GM12878 (cell line): Measurements from ENCODE around the gene PREB. TPM values are rescaled to one million over a fixed set of nuclear protein-coding genes. Genes with fewer than 3 reads are reported as not detected.

ENCODE experiments used
- ATAC-seq: fragments of 200-7000 bp; cut with Tn5 transposase; 3 replicates; pipeline ENCODE4 v1.9.1; 2020; ENCODE audit warnings: mild to moderate bottlenecking, moderate library complexity
- BruUV-seq: library from RNA; stranded (reverse); fragments of 400-500 nt; replicated peaks from 2 replicates; lab custom pipeline; 2021; lab: Mats Ljungman, UMichigan
- CTCF ChIA-PET: fragments of 300-600 bp; sonication (Branson Sonifier 250); formaldehyde crosslinking; extraction: SDS; loops from one replicate; lab custom pipeline; 2021; ENCODE audit warnings: inconsistent platforms; lab: Yijun Ruan, JAX
- POLR2A ChIA-PET: fragments of 350-600 bp; formaldehyde crosslinking; extraction: SDS; loops from one replicate; lab custom pipeline; 2021; ENCODE audit warnings: inconsistent platforms; lab: Charles Lee
- RAD21 ChIA-PET: fragments of 300-600 bp; sonication (Branson Sonifier 250); formaldehyde crosslinking; loops from one replicate; lab custom pipeline; 2023; ENCODE audit warnings: antibody characterized with exemption; ENCODE audit not compliant: unreplicated experiment; lab: Charles Lee
- SMC1A ChIA-PET: fragments of 300-600 bp; sonication (Branson Sonifier 250); formaldehyde crosslinking; loops from one replicate; lab custom pipeline; 2023; ENCODE audit not compliant: unreplicated experiment, uncharacterized antibody; lab: Charles Lee
- DNase-seq: peaks from one replicate; pipeline ENCODE4 v3.0.0-alpha.2; 2011; ENCODE audit warnings: low read depth, low spot score
- FAIRE-seq: peaks from 3 replicates; lab custom pipeline; 2011; peaks lifted over from hg19 to GRCh38; lab: Jason Lieb, UNC
- H2AFZ ChIP-seq: 2 replicates; pipeline ENCODE4 v1.6.0; 2011; ENCODE audit warnings: low read depth, low read length, control low read depth; ENCODE audit not compliant: control insufficient read depth
- H3K27ac ChIP-seq: 2 replicates; pipeline ENCODE4 v1.5.1; 2011; ENCODE audit warnings: control low read depth; ENCODE audit not compliant: control insufficient read depth, insufficient read depth
- H3K27me3 ChIP-seq, 2 experiments: replicated peaks in 1 of 2; 2 replicates each; pipeline versions ENCODE4 v1.6.0 to v1.6.1; 2011; ENCODE audit warnings: low read length in 1 of 2; ENCODE audit not compliant: control insufficient read depth in 2 of 2, insufficient read depth in 2 of 2
- H3K36me3 ChIP-seq, 2 experiments: 2 replicates each; pipeline ENCODE4 v1.5.1; 2011; ENCODE audit warnings: low read length in 1 of 2; ENCODE audit not compliant: control insufficient read depth in 2 of 2, insufficient read depth in 2 of 2
- H3K4me1 ChIP-seq: 2 replicates; pipeline ENCODE4 v1.6.1; 2011; ENCODE audit warnings: mild to moderate bottlenecking, low read length, moderate library complexity, mixed read lengths; ENCODE audit not compliant: control insufficient read depth, insufficient read depth
- H3K4me2 ChIP-seq: 2 replicates; pipeline ENCODE4 v1.6.0; 2011; ENCODE audit warnings: control low read depth; ENCODE audit not compliant: control insufficient read depth, insufficient read depth
- H3K4me3 ChIP-seq: fragments of 200-600 bp; sonication (generic); 2 replicates; pipeline ENCODE4 v1.5.1; 2016
- H3K79me2 ChIP-seq: 2 replicates; pipeline ENCODE4 v1.6.0; 2011; ENCODE audit warnings: low read length; ENCODE audit not compliant: control insufficient read depth, insufficient read depth
- H3K9ac ChIP-seq: 2 replicates; pipeline ENCODE4 v1.8.0; 2011; ENCODE audit warnings: low read length, control low read depth, mixed read lengths; ENCODE audit not compliant: control insufficient read depth, insufficient read depth
- H3K9me3 ChIP-seq: replicated peaks from 3 replicates; pipeline ENCODE4 v1.5.1; 2011; ENCODE audit warnings: mild to moderate bottlenecking, low read length; ENCODE audit not compliant: control insufficient read depth, insufficient read depth
- H4K20me1 ChIP-seq: 2 replicates; pipeline ENCODE4 v1.6.0; 2011; ENCODE audit not compliant: control insufficient read depth, insufficient read depth
- CBFB ChIP-seq: IDR thresholded peaks from 2 replicates; pipeline ENCODE4 v1.6.1; 2016; ENCODE audit warnings: antibody characterized with exemption, low read depth
- HDAC6 ChIP-seq: fragments of 200-600 bp; sonication (generic); IDR thresholded peaks from one replicate; pipeline ENCODE4 v1.8.0; 2017; ENCODE audit warnings: antibody characterized with exemption; ENCODE audit not compliant: unreplicated experiment
- KAT2A ChIP-seq: conservative IDR thresholded peaks from 2 replicates; pipeline ENCODE4 v1.6.1; 2011; ENCODE audit warnings: low read depth, low read length; ENCODE audit not compliant: control insufficient read depth
- NR2C2 ChIP-seq: IDR thresholded peaks from 2 replicates; pipeline ENCODE4 v1.6.1; 2011; ENCODE audit warnings: borderline replicate concordance, low read depth; ENCODE audit not compliant: control insufficient read depth, insufficient read length
- NR2F1 ChIP-seq: fragments of 450-650 bp; conservative IDR thresholded peaks from 2 replicates; pipeline ENCODE4 v1.6.1; 2017; ENCODE audit warnings: mild to moderate bottlenecking
- NRF1 ChIP-seq: conservative IDR thresholded peaks from 2 replicates; pipeline ENCODE4 v1.6.1; 2011; ENCODE audit warnings: mild to moderate bottlenecking, low read depth, low read length, improper control_type of control experiment
- PAX5 ChIP-seq: IDR thresholded peaks from 2 replicates; pipeline ENCODE4 v1.6.1; 2011; ENCODE audit warnings: low read depth, low read length, borderline replicate concordance
- RAD51 ChIP-seq: fragments of 450-650 bp; IDR thresholded peaks from 2 replicates; pipeline ENCODE4 v1.6.1; 2016; ENCODE audit warnings: moderate library complexity, mild to moderate bottlenecking, inconsistent platforms
- RB1 ChIP-seq: fragments of 450-650 bp; formaldehyde crosslinking; IDR thresholded peaks from 2 replicates; pipeline ENCODE4 v1.6.1; 2017; ENCODE audit warnings: mild to moderate bottlenecking, borderline replicate concordance
- RELB ChIP-seq: fragments of 450-650 bp; IDR thresholded peaks from 2 replicates; pipeline ENCODE4 v1.6.1; 2017; ENCODE audit warnings: low read depth, mild to moderate bottlenecking, moderate library complexity
- RUNX3 ChIP-seq: IDR thresholded peaks from 2 replicates; pipeline ENCODE4 v1.6.1; 2012; ENCODE audit warnings: low read length, inconsistent platforms
- SKIL ChIP-seq: fragments of 450-650 bp; IDR thresholded peaks from 2 replicates; pipeline ENCODE4 v1.6.1; 2017; ENCODE audit warnings: mild to moderate bottlenecking, low read depth, inconsistent platforms; ENCODE audit not compliant: poor library complexity, severe bottlenecking
- SMAD1 ChIP-seq: fragments of 450-650 bp; IDR thresholded peaks from 2 replicates; pipeline ENCODE4 v1.6.1; 2018; ENCODE audit warnings: mild to moderate bottlenecking, low read depth; ENCODE audit not compliant: partially characterized antibody
- STAT3 ChIP-seq: IDR thresholded peaks from 2 replicates; pipeline ENCODE4 v1.6.1; 2011; ENCODE audit warnings: low read depth, low read length, improper control_type of control experiment
- TARDBP ChIP-seq: IDR thresholded peaks from 2 replicates; pipeline ENCODE4 v1.6.1; 2016; ENCODE audit warnings: borderline replicate concordance
- WRNIP1 ChIP-seq: IDR thresholded peaks from 2 replicates; pipeline ENCODE4 v1.6.1; 2011; ENCODE audit warnings: low read depth, low read length, improper control_type of control experiment, borderline replicate concordance
- WGBS: methylation state at CpG from one replicate; pipeline ENCODE4 v1.1.6; 2016; ENCODE audit warnings: low lambda C conversion rate; ENCODE audit not compliant: insufficient replicate concordance, insufficient coverage; ENCODE audit errors: missing lambda C conversion rate; 5-methylcytosine and 5-hydroxymethylcytosine counted together
- in situ Hi-C: fragments of 300-500 bp; cut with MboI; formaldehyde crosslinking; loops from 9 replicates; pipeline ENCODE4 v1.14.3; 2018; ENCODE audit warnings: mixed read lengths
- intact Hi-C: fragments of 100-400 bp; cut with micrococcal nuclease; formaldehyde crosslinking; loops from one replicate; pipeline ENCODE4 v1.14.2; 2022; ENCODE audit not compliant: unreplicated experiment
- polyA plus RNA-seq, 11 experiments: library from polyadenylated mRNA; depleted of rRNA in 4 of 11; unstranded in 6 of 11; stranded (reverse) in 5 of 11; fragments of >200 nt; fragmentation: Nextera tagmentation in 4 of 11; fragmentation: Illumina TruSeq in 1 of 11; extraction: Ambion mirVana in 4 of 11; extraction: Trizol in 1 of 11; gene quantifications; 1 replicate in 1 of 11; 2 replicates in 10 of 11; pipeline versions ENCODE4 v1.2.1 to v1.2.3, GENCODE V29; 2011 to 2016; ENCODE audit warnings: inconsistent platforms in 2 of 11, missing spikeins in 2 of 11, low read depth in 1 of 11
- total RNA-seq, 4 experiments: library from RNA; depleted of rRNA in 3 of 4; stranded (reverse); fragments of >200 nt in 3 of 4; fragmentation: Illumina TruSeq in 1 of 4; extraction: Trizol in 1 of 4; gene quantifications; 2 replicates each; pipeline versions ENCODE4 v1.2.1 to v1.2.3, GENCODE V29; 2013 to 2021
- TF ChIP-seq, protein P1 (sequence below): fragments of 450-650 bp; IDR thresholded peaks from 2 replicates; pipeline ENCODE4 v1.6.1; 2017; ENCODE audit warnings: mild to moderate bottlenecking, moderate library complexity

The PREB gene
- total and polyA plus RNA-seq, 10 of the 15 experiments (the other 5 are each of a cell fraction or from before 2014, with no cell fraction given) = 26.3 to 101 (median 52.7) TPM

DNA sequence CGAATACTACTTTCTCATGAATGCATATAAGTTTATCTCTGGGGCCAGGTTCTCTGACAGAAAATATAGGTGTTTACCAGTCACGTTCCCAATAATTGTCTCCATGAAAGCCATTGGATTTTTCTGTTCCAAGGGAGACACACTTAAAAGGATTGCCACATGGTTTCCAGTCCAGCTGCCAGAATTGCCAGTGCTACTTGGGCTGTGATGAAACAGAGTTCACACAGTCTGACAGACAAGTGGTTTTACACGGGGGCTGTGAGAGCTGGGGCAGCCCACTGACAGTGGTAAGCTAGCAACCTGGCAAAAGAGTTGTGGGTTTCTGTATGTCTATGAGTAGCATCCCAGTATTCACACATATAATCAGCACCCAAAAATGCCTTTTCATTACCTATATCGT lies 49.7 kb upstream of the PREB start:
- CTCF ChIA-PET = interaction anchor here (0.9 to 1.7 kb wide), 2 partner anchors 16 to 32 kb away, joined by 3 read pairs; no protein-coding TSS in a partner anchor
- no peaks in the 10 kb centered on the region for H3K9me3 ChIP-seq
- H3K4me2 ChIP-seq = no peak overlapping the region
- in situ Hi-C loops = no loop called here
- FAIRE-seq = no peak
- POLR2A ChIA-PET = no interaction called here
- RAD21 ChIA-PET = interaction anchor here (1.4 kb wide), 1 partner anchor 223 kb away, joined by 3 read pairs; no protein-coding TSS in a partner anchor
- no peak overlapping the region for H3K9ac ChIP-seq
- DNase-seq = no peak
- H3K79me2 ChIP-seq = no peaks in the 10 kb centered on the region
- no TSS peak for BruUV-seq
- SMC1A ChIA-PET = interaction anchor here (1.2 kb wide), 1 partner anchor 8 kb away, joined by 3 read pairs; no protein-coding TSS in a partner anchor
- no peaks in the 10 kb centered on the region for H3K27me3 ChIP-seq
- no peak overlapping the region for H2AFZ ChIP-seq
- no peak for ATAC-seq
- no peaks in the 10 kb centered on the region for H4K20me1 ChIP-seq
- WGBS = 36% methylated on average over 4 of the region's 4 CpGs
- intact Hi-C loops = loop anchor here (5.0 kb wide), 1 partner anchor 52 kb away; the partner anchor contains the start of gene PREB
- TF ChIP-seq SMAD1 (no peak), WRNIP1 (no peak), RAD51 (no peak), NR2F1 (no peak), RUNX3 (no peak), KAT2A (no peak), SKIL (no peak), NRF1 (no peak), RB1 (no peak), RELB (no peak), STAT3 (no peak), TARDBP (no peak), CBFB (no peak), HDAC6 (no peak), NR2C2 (no peak), PAX5 (no peak)
- TF ChIP-seq, protein P1, sequence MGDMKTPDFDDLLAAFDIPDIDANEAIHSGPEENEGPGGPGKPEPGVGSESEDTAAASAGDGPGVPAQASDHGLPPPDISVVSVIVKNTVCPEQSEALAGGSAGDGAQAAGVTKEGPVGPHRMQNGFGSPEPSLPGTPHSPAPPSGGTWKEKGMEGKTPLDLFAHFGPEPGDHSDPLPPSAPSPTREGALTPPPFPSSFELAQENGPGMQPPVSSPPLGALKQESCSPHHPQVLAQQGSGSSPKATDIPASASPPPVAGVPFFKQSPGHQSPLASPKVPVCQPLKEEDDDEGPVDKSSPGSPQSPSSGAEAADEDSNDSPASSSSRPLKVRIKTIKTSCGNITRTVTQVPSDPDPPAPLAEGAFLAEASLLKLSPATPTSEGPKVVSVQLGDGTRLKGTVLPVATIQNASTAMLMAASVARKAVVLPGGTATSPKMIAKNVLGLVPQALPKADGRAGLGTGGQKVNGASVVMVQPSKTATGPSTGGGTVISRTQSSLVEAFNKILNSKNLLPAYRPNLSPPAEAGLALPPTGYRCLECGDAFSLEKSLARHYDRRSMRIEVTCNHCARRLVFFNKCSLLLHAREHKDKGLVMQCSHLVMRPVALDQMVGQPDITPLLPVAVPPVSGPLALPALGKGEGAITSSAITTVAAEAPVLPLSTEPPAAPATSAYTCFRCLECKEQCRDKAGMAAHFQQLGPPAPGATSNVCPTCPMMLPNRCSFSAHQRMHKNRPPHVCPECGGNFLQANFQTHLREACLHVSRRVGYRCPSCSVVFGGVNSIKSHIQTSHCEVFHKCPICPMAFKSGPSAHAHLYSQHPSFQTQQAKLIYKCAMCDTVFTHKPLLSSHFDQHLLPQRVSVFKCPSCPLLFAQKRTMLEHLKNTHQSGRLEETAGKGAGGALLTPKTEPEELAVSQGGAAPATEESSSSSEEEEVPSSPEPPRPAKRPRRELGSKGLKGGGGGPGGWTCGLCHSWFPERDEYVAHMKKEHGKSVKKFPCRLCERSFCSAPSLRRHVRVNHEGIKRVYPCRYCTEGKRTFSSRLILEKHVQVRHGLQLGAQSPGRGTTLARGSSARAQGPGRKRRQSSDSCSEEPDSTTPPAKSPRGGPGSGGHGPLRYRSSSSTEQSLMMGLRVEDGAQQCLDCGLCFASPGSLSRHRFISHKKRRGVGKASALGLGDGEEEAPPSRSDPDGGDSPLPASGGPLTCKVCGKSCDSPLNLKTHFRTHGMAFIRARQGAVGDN = no peak
- TF ChIP-seq, all 136 proteins: peak for 0
- no peak overlapping the region for H3K4me3 ChIP-seq
- no peaks in the 10 kb centered on the region for H3K36me3 ChIP-seq
- H3K4me1 ChIP-seq = peaks cover 4% of the 10 kb centered on the region; the same call in 1 of the 2 replicates
- no peak overlapping the region for H3K27ac ChIP-seq
